ENCODE results near the gene CDH22. TPM values are rescaled to one million over a fixed set of nuclear protein-coding genes. Genes with fewer than 3 reads are reported as not detected.
A peak's percentile ranks its signal among the peaks of the same experiment; 100 is the strongest.

CDH22 gene
- total RNA-seq, 2 experiments from 2014 or later, result not detected

- CTCF ChIA-PET, result interaction anchor here (0.5 to 3.2 kb wide), 28 partner anchors 9 to 379 kb away, joined by 3 to 36 read pairs (median 4); no protein-coding TSS in a partner anchor
- Mint-ChIP-seq H3K9me3 (ENCODE audit: low read depth) (no peaks in the 10 kb centered on the region), H3K27me3 (peaks cover 67% of the 10 kb centered on the region), H3K4me3 (no peak overlapping the region), H3K4me1 (peaks cover 5% of the 10 kb centered on the region), H3K36me3 (no peaks in the 10 kb centered on the region), H3K27ac (no peak overlapping the region)
- peak; percentile 87 for ATAC-seq
- DNase-seq, result peak; percentile 80
Observed at GRCh38 chr20:46307139-46307998, 929 bp downstream of the CDH22 start.

GRCh38 chr20:46306743-46307138, 1.6 kb downstream of the CDH22 start:
- Mint-ChIP-seq H3K9me3 (ENCODE audit: low read depth) (no peaks in the 10 kb centered on the region), H3K4me1 (peaks cover 4% of the 10 kb centered on the region), H3K27ac (no peak overlapping the region), H3K36me3 (no peaks in the 10 kb centered on the region), H3K4me3 (no peak overlapping the region), H3K27me3 (peaks cover 60% of the 10 kb centered on the region)
- no peak for DNase-seq
- CTCF ChIA-PET, result interaction anchor here (0.5 to 3.2 kb wide), 26 partner anchors 10 to 380 kb away, joined by 3 to 36 read pairs (median 4); no protein-coding TSS in a partner anchor
- ATAC-seq, result no peak

- H3K36me3 Mint-ChIP-seq, result no peaks in the 10 kb centered on the region
- H3K9me3 Mint-ChIP-seq (ENCODE audit: low read depth), result no peaks in the 10 kb centered on the region
- DNase-seq (no peak), ATAC-seq (no peak)
- H3K27me3 Mint-ChIP-seq, result peaks cover 53% of the 10 kb centered on the region
- CTCF ChIA-PET, result interaction anchor here (0.6 to 3.2 kb wide), 10 partner anchors 10 to 132 kb away, joined by 3 to 36 read pairs (median 5); no protein-coding TSS in a partner anchor
- no peak overlapping the region for H3K27ac Mint-ChIP-seq
- no peak overlapping the region for H3K4me3 Mint-ChIP-seq
- peaks cover 4% of the 10 kb centered on the region for H3K4me1 Mint-ChIP-seq
Observed at GRCh38 chr20:46305973-46306360, 2.3 kb downstream of the CDH22 start.

- Mint-ChIP-seq H3K4me1 (peaks cover 4% of the 10 kb centered on the region), H3K27ac (no peak overlapping the region), H3K27me3 (peaks cover 48% of the 10 kb centered on the region), H3K9me3 (ENCODE audit: low read depth) (no peaks in the 10 kb centered on the region), H3K36me3 (no peaks in the 10 kb centered on the region), H3K4me3 (no peak overlapping the region)
- CTCF ChIA-PET, result interaction anchor here (0.5 to 3.2 kb wide), 10 partner anchors 11 to 171 kb away, joined by 3 to 36 read pairs (median 4); no protein-coding TSS in a partner anchor
- ATAC-seq (no peak), DNase-seq (no peak)
Observed at GRCh38 chr20:46305331-46305972, 2.8 kb downstream of the CDH22 start.

- ATAC-seq, result no peak
- H3K27me3 Mint-ChIP-seq, result peaks cover 44% of the 10 kb centered on the region
Observed at GRCh38 chr20:46304852-46305251, 3.4 kb downstream of the CDH22 start.

GRCh38 chr20:46304361-46304760, 3.9 kb downstream of the CDH22 start:
- DNase-seq, result no peak
- CTCF ChIA-PET, result interaction anchor here (0.8 to 3.2 kb wide), 4 partner anchors 44 to 133 kb away, joined by 3 to 36 read pairs (median 4); no protein-coding TSS in a partner anchor
- Mint-ChIP-seq H3K9me3 (ENCODE audit: low read depth) (no peaks in the 10 kb centered on the region), H3K4me3 (no peak overlapping the region), H3K27ac (no peak overlapping the region), H3K27me3 (peaks cover 39% of the 10 kb centered on the region), H3K36me3 (no peaks in the 10 kb centered on the region), H3K4me1 (peaks cover 4% of the 10 kb centered on the region)
- ATAC-seq, result no peak

More at GRCh38 chr20:46304852-46305251, 3.4 kb downstream of the CDH22 start:
- Mint-ChIP-seq H3K4me1 (peaks cover 4% of the 10 kb centered on the region), H3K4me3 (no peak overlapping the region), H3K36me3 (no peaks in the 10 kb centered on the region), H3K27ac (no peak overlapping the region), H3K9me3 (ENCODE audit: low read depth) (no peaks in the 10 kb centered on the region)
- no peak for DNase-seq
- CTCF ChIA-PET, result interaction anchor here (0.8 to 3.2 kb wide), 5 partner anchors 44 to 171 kb away, joined by 3 to 36 read pairs (median 3); no protein-coding TSS in a partner anchor

GRCh38 chr20:46303176-46303956, 4.9 kb downstream of the CDH22 start:
- Mint-ChIP-seq H3K4me3 (no peak overlapping the region), H3K9me3 (ENCODE audit: low read depth) (no peaks in the 10 kb centered on the region), H3K27ac (no peak overlapping the region), H3K27me3 (peaks cover 31% of the 10 kb centered on the region), H3K4me1 (peaks cover 2% of the 10 kb centered on the region), H3K36me3 (no peaks in the 10 kb centered on the region)
- DNase-seq, result no peak
- CTCF ChIA-PET, result no interaction called here
- no peak for ATAC-seq

GRCh38 chr20:46302106-46302505, 6.2 kb downstream of the CDH22 start:
- H3K4me1 Mint-ChIP-seq, result peaks cover 2% of the 10 kb centered on the region

GRCh38 chr20:46300281-46300680, 8.0 kb downstream of the CDH22 start:
- DNase-seq (no peak), ATAC-seq (no peak)
- Mint-ChIP-seq H3K4me1 (no peaks in the 10 kb centered on the region), H3K27ac (no peak overlapping the region), H3K9me3 (ENCODE audit: low read depth) (no peaks in the 10 kb centered on the region), H3K36me3 (no peaks in the 10 kb centered on the region), H3K27me3 (peaks cover 22% of the 10 kb centered on the region), H3K4me3 (no peak overlapping the region)
- CTCF ChIA-PET, result no interaction called here

More at GRCh38 chr20:46302106-46302505, 6.2 kb downstream of the CDH22 start:
- Mint-ChIP-seq H3K4me3 (no peak overlapping the region), H3K36me3 (no peaks in the 10 kb centered on the region), H3K9me3 (ENCODE audit: low read depth) (no peaks in the 10 kb centered on the region), H3K27ac (no peak overlapping the region), H3K27me3 (peaks cover 36% of the 10 kb centered on the region)
- no peak for DNase-seq
- CTCF ChIA-PET, result no interaction called here
- ATAC-seq, result no peak

- Mint-ChIP-seq H3K4me1 (no peaks in the 10 kb centered on the region), H3K9me3 (ENCODE audit: low read depth) (no peaks in the 10 kb centered on the region), H3K36me3 (no peaks in the 10 kb centered on the region), H3K4me3 (no peak overlapping the region), H3K27me3 (peaks cover 24% of the 10 kb centered on the region), H3K27ac (no peak overlapping the region)
- no peak for ATAC-seq
- CTCF ChIA-PET, result no interaction called here
- DNase-seq, result no peak
Observed at GRCh38 chr20:46299078-46299477, 9.2 kb downstream of the CDH22 start.

- no peak for ATAC-seq
- H3K27ac Mint-ChIP-seq, result no peak overlapping the region
- no peaks in the 10 kb centered on the region for H3K4me1 Mint-ChIP-seq
- CTCF ChIA-PET, result no interaction called here
- H3K27me3 Mint-ChIP-seq, result peaks cover 20% of the 10 kb centered on the region
- no peak for DNase-seq
- no peaks in the 10 kb centered on the region for H3K9me3 Mint-ChIP-seq (ENCODE audit: low read depth)
- no peaks in the 10 kb centered on the region for H3K36me3 Mint-ChIP-seq
- H3K4me3 Mint-ChIP-seq, result no peak overlapping the region
Observed at GRCh38 chr20:46298374-46298773, 9.9 kb downstream of the CDH22 start.

GRCh38 chr20:46296526-46297250, 11.6 kb downstream of the CDH22 start:
- CTCF ChIA-PET, result interaction anchor here (1.0 kb wide), 1 partner anchor 10 kb away, joined by 3 read pairs; no protein-coding TSS in a partner anchor
- ATAC-seq, result no peak
- peaks cover 24% of the 10 kb centered on the region for H3K27me3 Mint-ChIP-seq
- no peak overlapping the region for H3K4me3 Mint-ChIP-seq
- no peaks in the 10 kb centered on the region for H3K9me3 Mint-ChIP-seq (ENCODE audit: low read depth)
- no peak for DNase-seq
- H3K4me1 Mint-ChIP-seq, result no peaks in the 10 kb centered on the region
- H3K36me3 Mint-ChIP-seq, result no peaks in the 10 kb centered on the region
- no peak overlapping the region for H3K27ac Mint-ChIP-seq

Measured in activated CD8-positive, alpha-beta memory T cell treated with anti-CD3 and anti-CD28 coated beads, Interleukin-2, amount 10 ng/mL, durations not matched to agents 7 days and 5 days (primary cell).